IPS-18c (cell line): Measurements from ENCODE around the gene LSR.
A peak's percentile ranks its signal among the peaks of the same experiment; 100 is the strongest.
"Not testable (repeated sequence)": the region's sequence is repeated elsewhere in the genome, so short reads cannot be mapped to it uniquely, and the experiment has no call there.

Experiments used
- H3K4me3 ChIP-seq: 2 replicates; pipeline ENCODE4 v1.7.0; 2013; ENCODE audit warnings: low read depth, mild to moderate bottlenecking, low read length, moderate library complexity; ENCODE audit not compliant: insufficient read depth
- H3K9me3 ChIP-seq: one replicate; pipeline ENCODE4 v1.6.1; 2013; ENCODE audit warnings: mild to moderate bottlenecking, low read length, moderate library complexity; ENCODE audit not compliant: control insufficient read depth, insufficient read depth

The LSR gene

DNA sequence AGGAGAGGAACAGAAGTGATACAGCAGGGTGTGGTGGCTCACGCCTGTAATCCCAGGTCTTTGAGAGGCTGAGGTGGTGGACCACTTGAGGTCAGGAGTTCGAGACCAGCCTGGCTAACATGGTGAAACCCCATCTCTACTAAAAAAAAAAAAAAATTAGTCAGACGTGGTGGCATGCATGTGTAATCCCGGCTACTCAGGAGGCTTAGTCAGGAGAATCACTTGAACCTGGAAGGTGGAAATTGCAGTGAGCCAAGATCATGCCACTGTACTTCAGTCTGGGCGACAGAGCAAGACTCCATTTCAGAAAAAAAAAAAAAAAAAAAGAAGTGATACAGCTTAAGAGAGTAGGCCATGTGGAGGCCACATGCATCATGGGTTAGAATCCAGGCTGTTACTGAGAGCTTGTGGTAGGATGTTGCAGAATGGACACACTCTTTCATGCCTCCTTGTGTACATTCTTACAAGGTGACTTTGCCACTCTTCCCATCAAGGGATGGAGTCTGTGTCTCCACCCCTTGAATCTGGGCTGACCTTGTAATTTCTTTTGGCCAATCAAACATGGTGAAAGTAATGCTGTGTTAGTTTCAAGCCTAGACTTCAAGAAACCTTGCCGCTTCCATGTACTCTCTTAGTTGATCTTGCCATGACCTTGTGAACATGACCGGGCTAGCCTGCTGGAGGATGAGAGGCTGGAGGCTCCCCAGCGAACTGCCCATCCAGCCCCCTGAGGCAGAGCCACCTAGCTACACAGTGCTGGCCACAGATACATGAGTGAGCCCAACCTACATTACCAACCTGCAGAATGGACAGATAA is 32.6 kb upstream of the LSR start:
- H3K9me3 ChIP-seq: peaks cover 3% of the 10 kb centered on the region
- no peak overlapping the region for H3K4me3 ChIP-seq

DNA sequence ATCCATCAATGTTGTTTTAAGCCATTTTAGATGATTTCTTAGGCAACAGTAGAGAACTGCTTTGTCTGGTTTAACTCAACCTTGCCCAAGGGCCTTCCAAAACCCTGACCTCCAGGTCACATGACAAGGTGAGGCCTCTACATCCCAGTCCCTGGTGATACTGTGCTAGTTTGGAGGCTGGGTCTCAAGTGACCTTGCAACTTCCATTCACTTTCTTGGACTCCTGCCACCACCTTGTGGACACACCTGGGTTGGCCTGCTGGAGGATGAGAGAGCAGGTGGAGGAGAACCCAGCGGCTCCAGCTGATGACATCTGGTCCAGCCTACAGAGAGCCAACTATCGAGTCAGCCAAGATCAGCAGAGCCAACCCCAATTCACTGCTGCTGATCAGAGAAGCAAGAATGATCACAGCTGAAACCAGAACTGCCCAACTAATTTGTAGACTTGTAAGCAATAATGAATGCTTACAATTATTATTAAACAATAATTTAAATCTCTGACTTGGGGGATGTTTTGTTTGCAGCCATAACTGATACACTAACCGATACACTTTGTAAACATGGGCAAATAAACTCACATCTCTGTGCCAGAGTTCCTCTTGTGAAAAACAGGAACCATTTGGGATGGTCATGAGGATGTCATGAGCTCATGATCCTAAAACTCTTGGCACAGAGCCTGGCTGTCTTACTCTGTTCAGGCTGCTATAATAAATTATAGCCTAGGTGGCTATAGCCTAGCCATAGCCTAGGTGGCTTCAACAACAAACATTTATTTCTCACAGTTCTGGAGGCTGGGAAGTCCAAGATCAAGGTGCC is 31.8 kb upstream of the LSR start:
- H3K9me3 ChIP-seq: peaks cover 3% of the 10 kb centered on the region
- no peak overlapping the region for H3K4me3 ChIP-seq

DNA sequence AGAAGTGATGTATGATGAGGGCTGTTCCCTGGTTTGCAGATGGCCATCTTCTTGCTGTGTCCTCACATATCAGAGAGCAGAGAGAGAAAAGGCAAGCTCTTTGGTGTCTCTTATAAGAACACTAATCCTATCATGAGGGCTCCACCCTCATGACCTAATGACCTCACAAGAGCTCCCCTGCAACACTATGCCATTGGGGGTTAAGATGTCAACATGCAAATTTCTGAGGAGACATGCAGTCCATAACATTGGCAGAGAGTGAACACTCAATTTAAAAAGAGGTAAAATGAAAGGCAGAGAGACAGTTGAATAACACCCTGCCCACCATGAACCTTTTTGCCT is 31.2 kb upstream of the LSR start:
- H3K4me3 ChIP-seq: no peak overlapping the region
- peaks cover 3% of the 10 kb centered on the region for H3K9me3 ChIP-seq

DNA sequence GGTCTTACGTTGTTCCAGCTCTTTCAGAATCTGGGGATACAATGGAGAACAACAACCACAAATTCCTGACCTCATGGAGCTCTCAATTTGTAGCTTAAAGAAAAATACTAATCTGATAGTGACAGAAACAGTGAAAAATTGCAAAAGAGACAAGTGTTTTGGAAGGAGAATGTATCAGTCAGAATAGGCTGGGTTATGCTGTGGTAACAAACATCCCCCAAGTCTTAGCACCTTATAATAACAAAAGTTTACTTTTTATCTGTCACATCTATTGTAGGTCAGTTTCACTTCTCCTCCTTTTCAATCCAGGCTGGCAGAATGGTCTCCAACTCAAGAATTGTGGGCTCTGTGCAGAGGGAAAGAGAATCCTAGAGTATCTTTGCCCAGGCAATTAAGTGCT is 29.8 kb upstream of the LSR start:
- peaks cover 3% of the 10 kb centered on the region for H3K9me3 ChIP-seq

DNA sequence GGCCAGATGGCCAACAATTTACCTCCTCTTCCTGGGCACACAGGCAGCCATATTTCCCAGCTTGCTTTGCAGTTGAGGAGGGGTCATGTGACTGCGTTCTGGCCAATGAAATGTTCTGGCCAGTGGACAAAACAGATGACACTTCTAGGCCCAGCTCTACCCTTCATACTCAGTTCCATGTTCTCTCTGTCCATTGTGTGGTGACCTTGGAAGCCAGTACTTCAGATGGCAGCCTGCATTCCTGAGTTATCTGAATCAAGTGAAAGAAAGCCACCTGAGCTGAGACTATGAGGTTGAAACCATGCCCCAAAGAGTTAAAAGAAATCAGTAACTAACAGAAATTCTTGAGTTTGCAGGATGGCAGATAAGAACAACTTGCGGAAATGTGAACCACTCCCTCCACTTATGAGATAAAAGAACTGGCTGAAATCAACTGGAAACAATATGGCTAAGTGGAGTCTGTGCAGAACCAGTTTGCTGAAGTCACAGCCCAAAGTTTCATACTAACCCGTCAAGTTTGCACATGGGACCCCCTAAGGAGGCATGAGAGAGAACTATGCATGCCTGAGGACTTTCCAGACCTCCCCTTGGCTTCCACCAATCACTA is 28.4 kb upstream of the LSR start:
- Histone ChIP-seq H3K9me3 (peaks cover 3% of the 10 kb centered on the region), H3K4me3 (no peak overlapping the region)

More for the DNA sequence above, 29.8 kb upstream of the LSR start:
- H3K4me3 ChIP-seq: no peak overlapping the region

DNA sequence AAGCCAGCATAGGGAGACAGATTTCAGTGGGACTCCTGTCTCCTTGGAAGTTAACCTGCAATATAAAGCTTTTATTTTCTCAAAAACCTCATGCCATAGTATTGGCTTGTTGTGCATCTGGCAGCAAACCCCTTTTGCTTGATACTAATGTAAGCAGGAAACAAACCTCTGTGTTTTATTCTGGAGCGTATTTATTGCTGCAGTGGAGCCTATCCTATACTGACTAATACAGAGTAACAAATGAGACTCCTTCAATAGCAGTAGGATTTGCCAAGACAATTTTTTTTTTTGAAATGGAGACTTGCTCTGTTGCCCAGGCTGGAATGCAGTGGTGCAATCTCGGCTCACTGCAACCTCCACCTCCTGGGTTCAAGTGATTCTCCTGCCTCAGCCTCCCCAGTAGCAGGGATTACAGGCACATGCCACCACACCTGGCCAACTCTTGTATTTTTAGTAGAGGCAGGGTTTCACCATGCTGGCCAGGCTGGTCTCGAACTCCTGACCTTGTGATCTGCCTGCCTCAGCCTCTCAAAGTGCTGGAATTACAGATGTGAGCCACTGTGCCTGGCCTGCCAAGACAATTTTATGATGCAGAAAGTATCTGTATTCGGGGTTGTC is 27.7 kb upstream of the LSR start:
- not testable (repeated sequence) for H3K4me3 ChIP-seq, H3K9me3 ChIP-seq

DNA sequence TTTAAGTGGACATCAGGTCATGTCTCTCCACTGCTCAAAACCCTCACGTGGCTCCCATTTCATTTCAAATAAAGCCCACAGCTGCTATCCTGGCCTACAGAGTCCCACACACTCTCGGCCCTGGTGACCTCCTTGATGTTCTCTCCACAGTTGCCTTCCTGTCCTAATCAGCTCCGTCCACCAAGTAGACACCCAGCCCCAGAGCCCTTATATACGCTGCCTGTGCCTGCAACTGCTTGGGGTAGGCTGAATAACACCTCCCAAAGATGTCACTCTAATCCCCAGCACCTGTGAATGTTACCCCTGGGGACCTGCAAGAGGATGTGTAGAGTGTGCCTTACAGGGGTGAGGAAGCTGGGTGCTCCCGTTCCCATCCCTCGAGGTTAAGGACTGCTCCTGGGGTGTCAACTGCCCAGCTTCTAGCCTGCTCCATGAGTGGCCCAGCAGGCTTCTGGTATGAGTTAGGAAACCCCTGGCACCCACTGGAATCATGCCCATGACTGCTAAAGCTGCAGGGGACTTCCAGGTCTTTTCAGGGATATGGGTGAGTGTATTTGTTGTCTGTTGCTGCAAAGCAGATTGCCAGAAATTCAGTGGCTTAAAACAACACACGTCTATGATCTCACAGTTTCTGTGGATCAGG is 26.3 kb upstream of the LSR start:
- H3K9me3 ChIP-seq: peaks cover 3% of the 10 kb centered on the region
- no peak overlapping the region for H3K4me3 ChIP-seq

DNA sequence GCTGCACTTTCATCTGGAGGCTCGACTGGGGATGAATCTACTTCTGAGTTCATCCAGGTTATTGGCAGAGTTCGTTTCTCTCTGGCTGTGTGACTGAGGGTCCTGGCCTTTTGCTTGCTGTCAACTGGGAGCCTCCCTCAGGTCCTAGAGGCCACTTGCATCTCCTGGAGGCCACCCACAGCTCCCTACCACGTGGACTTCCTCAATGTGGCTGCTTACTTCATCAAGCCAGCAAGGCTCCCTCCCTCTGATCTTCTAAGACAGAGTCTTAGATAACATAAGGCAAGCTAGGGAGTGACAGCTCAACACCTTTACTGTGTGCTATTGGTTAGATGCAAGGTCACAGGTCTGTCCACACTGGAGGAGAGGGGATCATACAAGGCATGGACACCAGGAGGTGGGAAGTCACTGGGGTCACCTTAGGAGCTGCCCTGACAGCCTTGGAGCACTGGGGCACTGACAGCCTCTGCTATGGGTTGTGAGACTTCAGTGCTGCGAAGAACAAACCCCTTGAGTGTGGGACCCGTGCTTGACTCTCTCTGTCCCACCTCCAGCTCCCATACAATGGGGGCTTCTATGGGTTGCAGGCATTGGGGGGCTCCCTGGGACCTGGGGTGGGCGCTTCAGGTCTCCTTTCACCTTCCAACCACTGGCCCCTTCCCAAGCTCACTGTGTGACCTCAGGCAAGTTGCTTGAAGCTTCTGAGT is 25.6 kb upstream of the LSR start:
- Histone ChIP-seq H3K4me3 (no peak overlapping the region), H3K9me3 (peaks cover 2% of the 10 kb centered on the region)

DNA sequence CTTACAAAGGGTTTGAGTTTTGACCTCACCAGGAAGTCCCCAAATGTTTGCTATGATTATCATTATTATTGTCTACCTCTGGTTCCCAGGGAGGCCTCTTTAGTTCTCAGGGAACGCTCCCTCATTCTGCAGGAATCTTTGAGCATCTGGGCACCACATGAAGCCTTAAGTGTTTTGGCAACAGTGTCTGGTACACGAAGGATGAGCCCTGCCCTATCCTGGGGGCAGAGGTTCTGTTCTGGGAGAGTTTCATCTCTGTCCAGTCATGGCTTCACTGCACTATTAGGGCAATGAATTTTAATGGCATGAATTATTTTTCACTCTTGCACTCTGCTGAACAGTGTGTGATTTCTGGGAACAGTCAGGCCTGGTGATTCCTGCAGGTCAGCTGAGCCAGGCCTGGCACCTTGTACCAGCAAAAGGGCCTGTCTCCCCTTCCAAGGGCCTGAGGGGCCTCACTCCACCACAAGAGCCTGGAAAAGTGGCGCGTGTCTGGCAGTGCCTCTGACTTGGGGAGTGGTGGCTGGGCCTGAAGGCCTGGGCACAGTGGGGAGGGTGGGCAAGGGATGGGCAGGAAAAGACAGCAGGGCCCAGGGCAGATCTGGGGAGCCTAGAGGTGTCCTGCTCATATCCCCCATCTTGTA is 24.8 kb upstream of the LSR start:
- Histone ChIP-seq H3K9me3 (no peaks in the 10 kb centered on the region), H3K4me3 (no peak overlapping the region)

DNA sequence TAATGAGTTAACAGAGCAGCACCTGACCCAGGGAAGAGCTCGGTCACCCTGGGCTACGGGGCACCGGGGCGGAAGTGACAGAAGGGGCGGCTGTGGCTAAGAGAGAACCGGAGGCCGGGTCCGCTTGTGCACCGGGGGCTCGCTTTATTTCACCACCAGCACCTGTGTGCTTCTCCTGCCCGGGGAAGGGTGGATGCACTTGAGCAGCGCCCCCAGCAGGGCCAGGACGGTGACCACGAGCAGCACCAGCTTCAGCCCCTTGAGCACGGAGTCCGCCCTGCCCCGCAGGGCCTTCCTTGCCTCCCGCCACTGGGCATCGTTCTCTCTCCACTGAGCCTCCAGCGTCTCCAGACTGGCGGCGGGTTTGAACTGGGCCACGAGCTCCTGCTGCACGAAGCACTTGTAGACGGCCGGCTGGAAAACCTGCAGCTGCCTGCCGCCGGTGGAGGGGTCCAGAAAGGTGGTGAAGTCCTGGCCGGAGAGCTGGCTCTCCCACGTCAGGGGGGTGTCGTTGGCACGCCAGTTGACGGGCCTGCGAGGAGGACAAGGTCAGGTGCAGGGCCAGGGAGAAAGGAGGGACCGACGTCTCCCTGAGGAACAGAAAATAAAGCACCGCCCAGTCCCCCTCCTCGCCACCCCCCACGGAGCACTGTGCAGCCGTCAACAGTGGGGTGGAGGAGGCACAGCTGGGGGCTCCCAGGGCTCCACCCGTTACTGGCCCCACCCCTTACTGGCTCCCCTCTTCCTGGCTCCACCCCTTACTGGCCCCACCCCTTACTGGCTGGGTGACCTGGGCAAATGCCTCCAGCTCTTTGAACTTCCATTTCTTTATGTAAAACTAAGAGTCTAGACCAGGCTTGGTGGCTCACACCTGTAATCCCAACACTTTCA is 23.9 kb upstream of the LSR start:
- H3K9me3 ChIP-seq: no peaks in the 10 kb centered on the region

DNA sequence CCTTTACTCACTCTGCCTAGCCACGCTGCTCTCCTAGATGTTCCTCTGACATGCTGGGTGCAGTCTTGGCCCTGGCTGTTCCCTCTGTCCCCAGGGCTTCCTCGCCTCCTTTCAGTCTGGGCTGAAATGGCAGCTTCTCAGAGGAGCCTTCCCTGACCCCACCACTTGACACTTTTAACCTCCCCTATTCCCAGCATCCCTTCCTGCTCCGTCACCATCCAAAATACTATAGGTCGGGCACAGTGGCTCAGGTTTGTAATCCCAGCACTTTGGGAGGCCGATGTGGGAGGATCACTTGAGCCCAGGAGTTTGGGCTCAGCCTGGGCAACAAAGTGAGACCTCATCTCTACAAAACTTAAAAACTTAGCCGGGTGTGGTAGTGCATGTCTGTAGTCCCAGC is 22.9 kb upstream of the LSR start:
- Histone ChIP-seq H3K4me3 (no peak overlapping the region), H3K9me3 (no peaks in the 10 kb centered on the region)

More for the DNA sequence above, 23.9 kb upstream of the LSR start:
- H3K4me3 ChIP-seq: peak overlapping the region; percentile 9; the same call in 1 of the 2 replicates

DNA sequence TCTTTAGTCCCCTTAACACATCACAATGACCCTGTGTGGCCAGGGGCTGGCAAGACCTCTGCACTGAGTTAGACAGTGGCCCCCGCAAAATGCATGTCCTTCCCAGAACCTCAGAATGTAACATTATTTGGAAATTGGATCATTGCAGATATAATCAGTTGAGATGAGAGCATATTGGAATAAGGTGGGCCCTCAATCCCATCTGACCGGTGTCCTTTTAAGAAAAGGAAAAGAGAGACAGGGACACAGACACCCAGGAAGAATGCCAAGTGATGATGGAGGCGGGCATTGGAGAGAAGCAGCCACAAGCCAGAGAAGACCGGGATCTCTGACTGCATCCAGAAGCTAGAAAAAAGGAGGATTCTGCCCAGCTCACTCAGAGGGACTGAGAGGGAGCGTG is 22.1 kb upstream of the LSR start:
- Histone ChIP-seq H3K9me3 (no peaks in the 10 kb centered on the region), H3K4me3 (no peak overlapping the region)

DNA sequence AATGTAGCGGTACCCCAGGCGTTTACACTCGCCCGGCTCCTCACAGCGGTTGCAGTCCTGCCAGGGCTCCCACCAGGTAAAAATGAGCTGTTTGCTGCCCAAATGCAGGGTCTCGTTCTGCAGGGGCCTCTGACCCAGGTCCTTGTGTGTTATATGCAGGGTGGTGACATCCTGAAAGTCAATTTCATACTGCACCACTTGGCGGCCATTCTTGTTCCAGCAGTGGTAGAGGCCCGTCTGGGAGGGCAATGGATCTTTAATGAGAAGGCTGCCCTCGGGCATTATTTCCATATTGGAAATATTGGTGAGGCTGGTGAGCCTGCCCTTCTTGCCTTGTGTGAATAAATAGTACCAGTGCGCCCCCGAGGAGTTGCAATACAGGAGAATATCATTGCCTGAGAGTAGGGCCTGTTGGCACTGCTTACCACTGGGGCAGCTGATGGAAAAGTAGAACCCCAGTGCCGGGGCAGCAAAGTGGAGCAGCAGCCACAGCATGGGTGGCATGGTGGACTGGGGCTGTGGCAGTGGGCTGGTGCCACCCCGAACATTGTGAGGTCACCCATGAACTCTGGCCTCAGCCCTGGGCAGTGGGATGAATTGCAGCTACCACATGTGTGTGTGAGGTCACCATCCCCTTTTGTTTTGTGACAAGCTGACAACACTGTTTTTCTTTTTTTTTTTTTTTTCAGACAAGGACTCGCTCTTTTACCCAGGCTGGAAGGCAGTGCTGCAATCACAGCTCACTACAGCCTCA is 20.4 kb upstream of the LSR start, which contains the start of gene FAM187B:
TSS of gene FAM187B (minus strand) at position 563 of the 754 bp plus-strand sequence. CDS start at position 504, 59 bp downstream.
- H3K4me3 ChIP-seq: no peak within 1 kb of the TSS
- no peaks in the 10 kb centered on the region for H3K9me3 ChIP-seq

DNA sequence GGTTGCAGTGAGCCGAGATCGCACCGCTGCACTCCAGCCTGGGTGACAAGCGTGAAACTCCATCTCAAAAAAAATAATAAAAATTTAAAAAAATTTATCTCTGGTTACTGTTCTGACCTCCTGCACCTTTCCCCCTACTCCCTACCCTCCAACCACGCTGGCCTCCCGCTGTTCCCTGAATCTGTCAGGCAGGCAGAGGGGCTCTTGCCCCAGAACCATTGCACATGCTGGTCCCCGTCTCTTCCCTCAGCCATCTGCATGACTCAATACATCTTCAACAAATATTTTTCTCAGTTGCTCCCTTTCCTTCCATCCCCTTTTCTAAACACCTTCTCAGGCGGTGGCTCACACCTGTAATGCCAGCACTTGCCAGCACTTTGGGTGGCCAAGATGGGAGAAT is 19.2 kb upstream of the LSR start:
- no peaks in the 10 kb centered on the region for H3K9me3 ChIP-seq
- no peak overlapping the region for H3K4me3 ChIP-seq
